WTC11 (cell line): ENCODE results near the gene MAP3K21. TPM values are rescaled to one million over a fixed set of nuclear protein-coding genes. Genes with fewer than 3 reads are reported as not detected.

Experiments
- ATAC-seq: fragments of 200-7000 bp; cut with Tn5 transposase; 2 replicates; pipeline ENCODE4 v1.10.0; 2021; ENCODE audit warnings: mild to moderate bottlenecking, moderate library complexity
- CTCF ChIA-PET: fragments of 300-600 bp; sonication (Branson Sonifier 250); formaldehyde crosslinking; loops from one replicate; lab custom pipeline; 2021; ENCODE audit warnings: antibody characterized with exemption; lab: Charles Lee
- POLR2A ChIA-PET: fragments of 350-600 bp; sonication (Branson Sonifier 250); formaldehyde crosslinking; loops from one replicate; lab custom pipeline; 2021; ENCODE audit warnings: antibody characterized with exemption; lab: Charles Lee
- DNase-seq: peaks from one replicate; pipeline ENCODE4 v3.0.0; 2021; ENCODE audit warnings: low spot score
- H3K27ac Mint-ChIP-seq: 2 replicates; pipeline ENCODE4 v1.8.0; 2021; ENCODE audit warnings: mixed read lengths
- H3K27me3 Mint-ChIP-seq: 2 replicates; pipeline ENCODE4 v1.8.0; 2021; ENCODE audit warnings: low read depth, mild to moderate bottlenecking, moderate library complexity, mixed read lengths
- H3K36me3 Mint-ChIP-seq: 2 replicates; pipeline ENCODE4 v1.8.0; 2021; ENCODE audit warnings: mixed read lengths
- H3K4me1 Mint-ChIP-seq: 2 replicates; pipeline ENCODE4 v1.8.0; 2022; ENCODE audit warnings: mixed read lengths
- H3K4me3 Mint-ChIP-seq: 2 replicates; pipeline ENCODE4 v1.8.0; 2021; ENCODE audit warnings: mild to moderate bottlenecking, moderate library complexity, mixed read lengths
- H3K9me3 Mint-ChIP-seq: 2 replicates; pipeline ENCODE4 v1.8.0; 2021; ENCODE audit warnings: mixed read lengths
- AR ChIP-seq: fragments of 250-450 bp; sonication (Bioruptor Pico); IDR thresholded peaks from 2 replicates; pipeline ENCODE4 v1.9.0; 2021; ENCODE audit warnings: mild to moderate bottlenecking
- ATF1 ChIP-seq: sonication (generic); formaldehyde crosslinking; IDR thresholded peaks from 2 replicates; pipeline ENCODE4 v1.8.1; 2023; ENCODE audit warnings: mild to moderate bottlenecking, moderate library complexity, missing genetic modification reagents
- E2F4 ChIP-seq: sonication (generic); formaldehyde crosslinking; IDR thresholded peaks from 2 replicates; pipeline ENCODE4 v1.8.1; 2022; ENCODE audit warnings: low read depth, mild to moderate bottlenecking, moderate library complexity, missing genetic modification reagents, borderline replicate concordance
- ELF4 ChIP-seq: sonication (generic); formaldehyde crosslinking; IDR thresholded peaks from 2 replicates; pipeline ENCODE4 v1.8.1; 2022; ENCODE audit warnings: low read depth, mild to moderate bottlenecking, moderate library complexity, missing genetic modification reagents
- ESRRA ChIP-seq: sonication (generic); formaldehyde crosslinking; IDR thresholded peaks from 2 replicates; pipeline ENCODE4 v1.8.1; 2022; ENCODE audit warnings: mild to moderate bottlenecking, missing genetic modification reagents, borderline replicate concordance
- FOXJ3 ChIP-seq: sonication (generic); formaldehyde crosslinking; IDR thresholded peaks from 2 replicates; pipeline ENCODE4 v1.9.0; 2021; ENCODE audit warnings: missing genetic modification reagents, mild to moderate bottlenecking, borderline replicate concordance
- GABPB1 ChIP-seq: sonication (generic); formaldehyde crosslinking; IDR thresholded peaks from 2 replicates; pipeline ENCODE4 v1.8.1; 2023; ENCODE audit warnings: mild to moderate bottlenecking, missing genetic modification reagents
- IRF2 ChIP-seq: sonication (generic); formaldehyde crosslinking; IDR thresholded peaks from 2 replicates; pipeline ENCODE4 v1.8.0; 2022; ENCODE audit warnings: low read depth, missing genetic modification reagents, borderline replicate concordance
- JAZF1 ChIP-seq: fragments of 250-450 bp; sonication (Bioruptor Pico); IDR thresholded peaks from 2 replicates; pipeline ENCODE4 v1.9.0; 2021; ENCODE audit warnings: moderate library complexity, mild to moderate bottlenecking, inconsistent platforms
- NFATC4 ChIP-seq: fragments of 250-450 bp; sonication (Bioruptor Pico); IDR thresholded peaks from 2 replicates; pipeline ENCODE4 v1.9.0; 2021; ENCODE audit warnings: mild to moderate bottlenecking
- NFE2L1 ChIP-seq: sonication (generic); formaldehyde crosslinking; IDR thresholded peaks from 2 replicates; pipeline ENCODE4 v1.8.1; 2023; ENCODE audit warnings: missing genetic modification reagents
- NR1H2 ChIP-seq: sonication (generic); formaldehyde crosslinking; IDR thresholded peaks from 2 replicates; pipeline ENCODE4 v1.9.0; 2021; ENCODE audit warnings: mild to moderate bottlenecking, moderate library complexity, missing genetic modification reagents
- ZNF138 ChIP-seq: sonication (generic); formaldehyde crosslinking; conservative IDR thresholded peaks from 2 replicates; pipeline ENCODE4 v1.8.1; 2022; ENCODE audit warnings: mild to moderate bottlenecking, moderate library complexity, missing genetic modification reagents
- ZNF671 ChIP-seq: fragments of 250-450 bp; sonication (Bioruptor Pico); IDR thresholded peaks from 2 replicates; pipeline ENCODE4 v1.8.0; 2021; ENCODE audit warnings: mild to moderate bottlenecking
- total RNA-seq: library from RNA; stranded (reverse); gene quantifications from 3 replicates; pipeline ENCODE4 v1.2.3, GENCODE V29; 2021
- TF ChIP-seq, protein P1 (sequence below): sonication (generic); formaldehyde crosslinking; IDR thresholded peaks from 2 replicates; pipeline ENCODE4 v1.8.1; 2023; ENCODE audit warnings: mild to moderate bottlenecking, missing genetic modification reagents
- TF ChIP-seq, protein P2 (sequence below): sonication (generic); formaldehyde crosslinking; IDR thresholded peaks from 2 replicates; pipeline ENCODE4 v1.8.0; 2022; ENCODE audit warnings: mild to moderate bottlenecking, missing genetic modification reagents

Gene MAP3K21
- total RNA-seq, 1 experiment from 2014 or later = 24.0 TPM

DNA sequence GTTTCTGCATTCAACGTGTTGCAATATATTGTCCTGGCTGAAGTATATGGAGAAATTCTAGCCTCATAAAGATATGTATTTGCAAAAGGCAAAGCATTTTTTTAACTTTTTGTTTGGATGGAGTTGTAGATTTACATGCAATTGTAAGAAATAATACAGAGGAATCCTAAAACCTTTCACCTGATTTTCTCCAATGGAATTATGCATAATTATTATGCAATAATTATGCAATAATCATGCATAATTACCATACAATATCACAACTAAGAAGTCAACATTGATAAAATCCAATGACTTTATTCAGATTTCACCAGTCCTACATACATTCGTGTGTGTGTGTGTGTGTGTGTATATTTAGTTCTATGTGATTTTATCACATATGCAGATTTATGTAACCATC, 7.5 kb upstream of the MAP3K21 start:
- H3K9me3 Mint-ChIP-seq = peaks cover 2% of the 10 kb centered on the region
- no peak overlapping the region for H3K27ac Mint-ChIP-seq
- no peak for ATAC-seq
- 0 out of 2 replicates have a peak, but pooled peaks cover 1% of the 10 kb centered on the region for H3K36me3 Mint-ChIP-seq
- H3K4me3 Mint-ChIP-seq = no peak overlapping the region
- TF ChIP-seq AR (CRISPR knock-in tag) (no peak), ELF4 (CRISPR knock-in tag) (no peak)
- TF ChIP-seq, all 79 proteins: peak for 0
- ChIA-PET POLR2A (interaction anchor here (0.7 kb wide), 1 partner anchor 21 kb away, joined by 4 read pairs; no protein-coding TSS in a partner anchor), CTCF (interaction anchor here (1.1 kb wide), 1 partner anchor 12 kb away, joined by 4 read pairs; no protein-coding TSS in a partner anchor)
- Mint-ChIP-seq H3K4me1 (no peaks in the 10 kb centered on the region), H3K27me3 (peaks cover 2% of the 10 kb centered on the region)
- DNase-seq = no peak

- H3K27ac Mint-ChIP-seq = no peak overlapping the region
- no peak for DNase-seq
- H3K9me3 Mint-ChIP-seq = peaks cover 4% of the 10 kb centered on the region
- TF ChIP-seq ZNF671 = no peak
- TF ChIP-seq E2F4 (CRISPR knock-in tag) = no peak
- TF ChIP-seq, protein P1, sequence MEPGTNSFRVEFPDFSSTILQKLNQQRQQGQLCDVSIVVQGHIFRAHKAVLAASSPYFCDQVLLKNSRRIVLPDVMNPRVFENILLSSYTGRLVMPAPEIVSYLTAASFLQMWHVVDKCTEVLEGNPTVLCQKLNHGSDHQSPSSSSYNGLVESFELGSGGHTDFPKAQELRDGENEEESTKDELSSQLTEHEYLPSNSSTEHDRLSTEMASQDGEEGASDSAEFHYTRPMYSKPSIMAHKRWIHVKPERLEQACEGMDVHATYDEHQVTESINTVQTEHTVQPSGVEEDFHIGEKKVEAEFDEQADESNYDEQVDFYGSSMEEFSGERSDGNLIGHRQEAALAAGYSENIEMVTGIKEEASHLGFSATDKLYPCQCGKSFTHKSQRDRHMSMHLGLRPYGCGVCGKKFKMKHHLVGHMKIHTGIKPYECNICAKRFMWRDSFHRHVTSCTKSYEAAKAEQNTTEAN (CRISPR knock-in tag) = no peak
- TF ChIP-seq GABPB1 (CRISPR knock-in tag) = no peak
- TF ChIP-seq FOXJ3 (CRISPR knock-in tag) = no peak
- TF ChIP-seq ATF1 (CRISPR knock-in tag) = no peak
- no peak for TF ChIP-seq NFE2L1 (CRISPR knock-in tag)
- TF ChIP-seq ESRRA (CRISPR knock-in tag) = no peak
- no peak for TF ChIP-seq ELF4 (CRISPR knock-in tag)
- TF ChIP-seq IRF2 = no peak
- no peak for TF ChIP-seq NR1H2 (CRISPR knock-in tag)
- TF ChIP-seq, protein P2, sequence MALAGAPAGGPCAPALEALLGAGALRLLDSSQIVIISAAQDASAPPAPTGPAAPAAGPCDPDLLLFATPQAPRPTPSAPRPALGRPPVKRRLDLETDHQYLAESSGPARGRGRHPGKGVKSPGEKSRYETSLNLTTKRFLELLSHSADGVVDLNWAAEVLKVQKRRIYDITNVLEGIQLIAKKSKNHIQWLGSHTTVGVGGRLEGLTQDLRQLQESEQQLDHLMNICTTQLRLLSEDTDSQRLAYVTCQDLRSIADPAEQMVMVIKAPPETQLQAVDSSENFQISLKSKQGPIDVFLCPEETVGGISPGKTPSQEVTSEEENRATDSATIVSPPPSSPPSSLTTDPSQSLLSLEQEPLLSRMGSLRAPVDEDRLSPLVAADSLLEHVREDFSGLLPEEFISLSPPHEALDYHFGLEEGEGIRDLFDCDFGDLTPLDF (CRISPR knock-in tag) = no peak
- TF ChIP-seq NFATC4 = no peak
- TF ChIP-seq, all 79 proteins: peak for 0
- Mint-ChIP-seq H3K4me1 (peaks cover 3% of the 10 kb centered on the region), H3K36me3 (0 out of 2 replicates have a peak, but pooled peaks cover 3% of the 10 kb centered on the region), H3K27me3 (peaks cover 16% of the 10 kb centered on the region), H3K4me3 (no peak overlapping the region)
- POLR2A ChIA-PET = no interaction called here
- ATAC-seq = no peak
- CTCF ChIA-PET = no interaction called here
These were observed 3.8 kb upstream of the MAP3K21 start for GRCh38 chr1:233323718-233324117.

- peaks cover 4% of the 10 kb centered on the region for H3K9me3 Mint-ChIP-seq
- ATAC-seq (no peak), DNase-seq (no peak)
- CTCF ChIA-PET = no interaction called here
- H3K27me3 Mint-ChIP-seq = peaks cover 26% of the 10 kb centered on the region
- TF ChIP-seq ZNF138 (CRISPR knock-in tag) = no peak
- no peak for TF ChIP-seq JAZF1 (CRISPR knock-in tag)
- no peak overlapping the region for H3K27ac Mint-ChIP-seq
- 0 out of 2 replicates have a peak, but pooled peaks cover 3% of the 10 kb centered on the region for H3K36me3 Mint-ChIP-seq
- peaks cover 25% of the 10 kb centered on the region for H3K4me1 Mint-ChIP-seq
- peak overlapping the region; percentile 78 for H3K4me3 Mint-ChIP-seq
- POLR2A ChIA-PET = no interaction called here
These were observed 1.2 kb upstream of the MAP3K21 start for GRCh38 chr1:233326319-233326718.
